ENCODE data around the gene LSM12.

DNA sequence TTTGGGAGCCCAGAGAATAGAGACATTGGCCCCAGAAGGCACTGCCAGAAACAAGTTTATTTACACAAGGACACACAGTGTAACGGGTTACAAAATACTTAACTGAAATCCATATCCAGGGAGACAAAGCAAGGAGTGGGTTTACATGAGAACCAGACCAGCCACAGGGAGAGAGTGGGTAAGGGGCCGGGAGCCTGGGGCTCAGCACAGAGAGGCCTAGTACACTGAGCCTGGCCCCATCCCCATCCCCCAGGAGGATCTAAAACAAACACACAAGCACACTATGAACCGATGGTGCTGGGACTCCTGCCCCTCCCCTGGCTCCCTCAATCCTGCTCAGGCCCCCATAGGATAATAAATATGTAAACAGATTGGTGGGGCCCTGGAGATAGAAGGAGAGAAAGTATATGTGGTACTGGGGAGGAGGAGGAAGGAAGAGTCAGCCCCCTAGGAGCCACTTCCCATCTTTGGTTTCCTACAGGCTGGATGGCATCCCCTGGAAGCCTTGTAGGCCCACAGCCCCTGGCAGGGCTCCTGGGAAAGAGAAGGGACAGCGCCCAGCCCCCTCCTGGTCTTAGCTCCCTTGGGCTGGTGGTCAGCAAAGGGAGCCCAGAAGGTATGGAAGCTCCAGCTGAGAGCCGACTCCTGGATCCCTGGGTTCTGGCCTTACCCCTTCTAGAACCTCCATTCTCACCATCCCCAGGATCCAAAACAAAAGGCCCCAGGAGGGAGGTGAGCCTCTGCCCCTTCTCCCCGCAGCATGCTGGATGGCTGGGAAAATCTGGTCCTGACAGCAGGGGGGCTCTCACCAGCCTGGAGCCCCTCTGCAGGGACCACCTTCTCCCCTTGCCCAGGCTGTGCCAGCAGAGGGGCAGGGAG lies 10.5 kb upstream of the LSM12 start:
- TF ChIP-seq POLR2A (IDR thresholded peaks at IDR 0.05), result no peak
- TF ChIP-seq CTCF (IDR thresholded peaks at IDR 0.05 in 4 of 5, conservative IDR thresholded peaks at IDR 0.05 in 1 of 5), result no peak

Data from gastrocnemius medialis (tissue), 4 donors.